ENCODE data around the gene HOXA9.
A peak's percentile ranks its signal among the peaks of the same experiment; 100 is the strongest.

Gene HOXA9

DNA sequence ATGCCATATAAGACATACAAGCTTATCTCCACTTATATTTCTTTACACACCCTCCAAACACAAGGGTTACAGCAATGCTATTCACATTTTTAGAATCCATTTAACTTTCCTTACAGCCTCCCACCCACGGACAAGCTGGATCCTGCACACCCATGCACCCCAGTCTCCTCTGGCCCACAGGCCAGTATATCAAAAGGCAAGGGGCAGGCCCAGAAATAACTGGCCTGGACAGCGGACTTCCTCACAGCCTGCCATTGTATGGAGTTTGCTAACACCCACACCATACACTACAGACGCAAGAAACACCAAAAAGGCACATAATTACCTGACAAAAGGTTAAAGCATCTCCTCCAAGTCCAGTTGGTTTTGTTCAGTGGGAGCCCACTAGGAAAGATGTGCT is 46.8 kb downstream of the HOXA9 start:
- H3K4me3 ChIP-seq (ENCODE audit: control insufficient read depth, low read depth, low read length): no peak overlapping the region
- TF ChIP-seq, protein P1, sequence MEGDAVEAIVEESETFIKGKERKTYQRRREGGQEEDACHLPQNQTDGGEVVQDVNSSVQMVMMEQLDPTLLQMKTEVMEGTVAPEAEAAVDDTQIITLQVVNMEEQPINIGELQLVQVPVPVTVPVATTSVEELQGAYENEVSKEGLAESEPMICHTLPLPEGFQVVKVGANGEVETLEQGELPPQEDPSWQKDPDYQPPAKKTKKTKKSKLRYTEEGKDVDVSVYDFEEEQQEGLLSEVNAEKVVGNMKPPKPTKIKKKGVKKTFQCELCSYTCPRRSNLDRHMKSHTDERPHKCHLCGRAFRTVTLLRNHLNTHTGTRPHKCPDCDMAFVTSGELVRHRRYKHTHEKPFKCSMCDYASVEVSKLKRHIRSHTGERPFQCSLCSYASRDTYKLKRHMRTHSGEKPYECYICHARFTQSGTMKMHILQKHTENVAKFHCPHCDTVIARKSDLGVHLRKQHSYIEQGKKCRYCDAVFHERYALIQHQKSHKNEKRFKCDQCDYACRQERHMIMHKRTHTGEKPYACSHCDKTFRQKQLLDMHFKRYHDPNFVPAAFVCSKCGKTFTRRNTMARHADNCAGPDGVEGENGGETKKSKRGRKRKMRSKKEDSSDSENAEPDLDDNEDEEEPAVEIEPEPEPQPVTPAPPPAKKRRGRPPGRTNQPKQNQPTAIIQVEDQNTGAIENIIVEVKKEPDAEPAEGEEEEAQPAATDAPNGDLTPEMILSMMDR (conservative IDR thresholded peaks at IDR 0.05; ENCODE audit: control insufficient read depth, insufficient read depth, low read depth, low read length): no peak
- DNase-seq (ENCODE audit: low read depth): no peak

GRCh38 chr7:27117887-27118491 is 47.3 kb downstream of the HOXA9 start:
- H3K4me3 ChIP-seq (ENCODE audit: control insufficient read depth, low read depth, low read length): peak overlapping the region; percentile 6
- peak; percentile 60 for DNase-seq (ENCODE audit: low read depth)
- TF ChIP-seq, protein P1 (conservative IDR thresholded peaks at IDR 0.05; ENCODE audit: control insufficient read depth, insufficient read depth, low read depth, low read length): no peak

DNA sequence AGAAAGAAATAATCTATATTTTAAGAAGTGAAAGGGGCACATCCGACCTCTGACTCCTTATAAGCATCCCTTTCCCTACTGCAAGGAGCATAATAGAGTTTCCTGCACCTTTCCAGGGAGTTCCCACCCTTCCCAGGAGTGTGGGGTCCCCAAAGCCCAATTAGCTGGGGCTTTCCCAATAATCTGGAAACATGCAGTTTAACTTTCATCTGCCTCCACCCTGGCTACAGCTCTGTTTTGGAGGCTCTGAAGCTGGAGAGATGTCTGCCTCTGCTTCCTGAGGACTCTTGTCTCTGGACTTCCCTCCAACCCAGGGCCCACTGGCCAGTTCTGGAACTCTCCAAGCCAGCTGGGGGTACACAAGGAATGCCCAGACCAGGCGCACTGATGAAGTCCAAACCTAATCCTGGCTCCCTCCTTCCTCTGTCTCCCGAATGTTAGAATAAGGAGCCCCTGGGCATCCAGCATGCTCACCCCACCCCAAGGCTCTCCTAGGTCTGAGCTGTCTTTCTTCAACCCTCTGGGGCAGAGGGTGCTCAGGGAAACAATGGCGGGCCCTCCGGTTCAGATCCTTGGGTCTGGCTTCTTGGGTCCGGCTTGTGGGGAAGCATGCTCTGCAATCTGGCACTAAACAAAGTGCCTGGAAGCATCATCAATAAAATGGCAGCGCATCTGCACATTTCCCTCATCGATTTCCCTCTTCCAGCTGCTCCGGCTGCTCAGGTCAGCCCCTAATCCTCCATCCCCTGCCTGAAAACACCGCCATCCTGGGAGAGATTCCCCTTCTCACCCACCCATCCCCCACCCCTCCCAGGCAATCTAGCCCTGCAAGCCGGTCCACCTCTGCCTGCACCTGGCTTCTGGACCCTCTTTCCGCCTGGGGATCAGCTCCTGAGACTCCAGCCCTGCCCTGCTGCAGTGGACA is 48.1 kb downstream of the HOXA9 start:
- H3K4me3 ChIP-seq (ENCODE audit: control insufficient read depth, low read depth, low read length): no peak overlapping the region
- TF ChIP-seq, protein P1 (conservative IDR thresholded peaks at IDR 0.05; ENCODE audit: control insufficient read depth, insufficient read depth, low read depth, low read length): no peak
- no peak for DNase-seq (ENCODE audit: low read depth)

DNA sequence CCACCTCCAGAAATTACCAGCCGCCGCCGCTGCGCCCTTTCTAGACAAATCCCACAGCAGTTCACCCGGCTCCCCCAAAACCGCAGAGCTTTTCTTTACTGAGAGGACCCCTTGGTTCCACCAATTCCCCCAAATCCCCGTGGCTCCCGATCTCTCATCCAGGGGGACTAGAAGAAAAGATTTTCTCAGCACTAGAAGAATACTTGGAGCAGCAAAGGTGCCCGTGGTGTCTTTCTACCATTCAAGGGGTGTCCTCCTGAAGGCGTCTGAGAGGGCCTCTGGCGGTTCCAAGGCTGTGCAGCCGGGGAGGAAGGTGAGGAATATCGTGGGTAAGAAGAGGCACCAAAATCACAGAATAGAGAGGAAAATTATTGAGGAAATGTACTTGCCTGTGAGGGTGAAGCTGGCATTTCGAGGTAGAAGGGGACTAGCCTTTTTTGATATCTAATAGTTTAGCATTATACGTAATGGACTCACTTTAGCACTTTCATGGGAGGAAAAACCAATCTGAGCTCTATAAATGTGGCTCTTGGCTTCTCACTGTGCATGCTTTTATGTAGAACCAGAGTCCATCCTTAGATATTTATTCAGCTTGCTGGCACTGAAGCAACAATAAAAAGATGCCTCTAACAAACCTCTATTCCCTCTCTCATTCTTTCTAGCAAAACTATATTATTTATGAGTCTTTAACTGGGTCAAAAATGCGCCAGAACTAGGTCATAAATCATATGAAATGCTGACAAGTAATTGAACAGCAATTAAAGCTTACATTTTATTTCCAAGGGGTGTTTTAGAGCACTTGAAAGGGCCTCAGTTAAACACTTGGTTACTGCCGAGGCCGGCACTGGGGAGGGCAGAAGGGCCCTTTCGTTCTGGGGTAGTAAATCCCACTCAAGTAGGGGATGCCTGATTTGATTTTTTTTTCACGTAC is 49.0 kb downstream of the HOXA9 start:
- no peak for DNase-seq (ENCODE audit: low read depth)
- TF ChIP-seq, protein P1 (conservative IDR thresholded peaks at IDR 0.05; ENCODE audit: control insufficient read depth, insufficient read depth, low read depth, low read length): no peak
- H3K4me3 ChIP-seq (ENCODE audit: control insufficient read depth, low read depth, low read length): peak overlapping the region; percentile 46

DNA sequence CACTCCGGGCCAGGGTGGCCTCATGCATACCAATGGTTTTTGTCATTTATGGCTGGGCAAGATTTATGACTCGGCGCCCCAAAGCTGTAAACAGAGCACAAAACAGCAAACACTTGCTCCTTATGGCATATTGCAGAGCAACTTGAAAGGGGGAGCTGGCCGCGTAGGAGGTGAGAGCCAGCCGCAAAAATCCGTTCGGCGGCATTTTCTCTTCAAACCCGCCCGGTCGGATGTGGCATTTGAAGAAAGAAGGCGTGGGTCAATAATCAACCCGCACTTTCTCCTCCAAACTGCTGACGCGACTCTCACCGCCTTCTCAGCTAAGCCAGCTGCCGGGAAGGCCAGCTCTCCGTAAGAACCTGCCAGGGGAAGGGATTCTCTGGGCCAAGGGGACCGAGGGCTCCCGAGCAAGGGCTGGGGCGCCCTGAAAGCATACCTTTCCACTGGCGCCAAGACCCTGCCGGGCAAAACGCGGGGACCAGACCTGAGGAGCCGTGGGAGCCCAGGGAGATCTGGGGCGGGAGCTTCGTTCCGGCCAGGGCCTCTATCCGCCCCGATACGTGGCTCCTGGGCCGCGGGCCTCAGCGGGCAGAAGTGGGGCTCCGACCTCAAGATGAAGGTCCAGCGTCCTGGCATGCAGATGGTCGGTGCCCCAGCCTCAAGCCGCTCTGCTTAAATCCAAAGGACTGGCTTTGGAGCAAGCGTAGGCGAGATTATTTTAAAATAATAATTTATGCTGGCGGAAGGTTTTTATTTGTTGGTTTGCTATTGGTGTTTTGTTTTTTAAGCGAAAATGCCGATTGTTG is 49.9 kb downstream of the HOXA9 start:
- TF ChIP-seq, protein P1 (conservative IDR thresholded peaks at IDR 0.05; ENCODE audit: control insufficient read depth, insufficient read depth, low read depth, low read length): no peak
- peak; percentile 74 for DNase-seq (ENCODE audit: low read depth)
- H3K4me3 ChIP-seq (ENCODE audit: control insufficient read depth, low read depth, low read length): peak overlapping the region; percentile 46

GRCh38 chr7:27114881-27115220 is 50.5 kb downstream of the HOXA9 start:
- TF ChIP-seq, protein P1 (conservative IDR thresholded peaks at IDR 0.05; ENCODE audit: control insufficient read depth, insufficient read depth, low read depth, low read length): no peak
- peak overlapping the region; percentile 46 for H3K4me3 ChIP-seq (ENCODE audit: control insufficient read depth, low read depth, low read length)
- DNase-seq (ENCODE audit: low read depth): no peak

Measured in fibroblast of mammary gland (primary cell).